GM21515 (cell line): ENCODE results near the gene MYO16.
"Not testable (repeated sequence)": the region's sequence is repeated elsewhere in the genome, so short reads cannot be mapped to it uniquely, and the experiment has no call there.

ENCODE experiments used
- ATAC-seq: cut with Tn5 transposase; IDR thresholded peaks from one replicate; pipeline ENCODE4 v1.9.1; 2021; ENCODE audit not compliant: unreplicated experiment

The MYO16 gene

GRCh38 chr13:109026266-109026665 lies 396.9 kb downstream of the MYO16 start:
- ATAC-seq = no peak

- ATAC-seq = no peak
These were observed 399.2 kb downstream of the MYO16 start for GRCh38 chr13:109028624-109029023.

GRCh38 chr13:109033090-109033489 lies 403.7 kb downstream of the MYO16 start:
- ATAC-seq = no peak

GRCh38 chr13:109036078-109036780 lies 406.8 kb downstream of the MYO16 start:
- ATAC-seq = no peak

GRCh38 chr13:109043636-109044035 lies 414.2 kb downstream of the MYO16 start:
- no peak for ATAC-seq

GRCh38 chr13:109055850-109056249 lies 426.4 kb downstream of the MYO16 start:
- ATAC-seq = no peak

- no peak for ATAC-seq
These were observed 428.7 kb downstream of the MYO16 start for GRCh38 chr13:109058087-109058486.

- ATAC-seq = no peak
These were observed 443.1 kb downstream of the MYO16 start for GRCh38 chr13:109072505-109072904.

- ATAC-seq = no peak
These were observed 445.0 kb downstream of the MYO16 start for GRCh38 chr13:109074436-109074835.

- ATAC-seq = no peak
These were observed 445.4 kb downstream of the MYO16 start for GRCh38 chr13:109074853-109075252.

- ATAC-seq = no peak
These were observed 458.7 kb downstream of the MYO16 start for GRCh38 chr13:109087916-109088623.

GRCh38 chr13:109088624-109088917 lies 459.2 kb downstream of the MYO16 start:
- ATAC-seq = no peak

- ATAC-seq = no peak
These were observed 461.4 kb downstream of the MYO16 start for GRCh38 chr13:109090796-109091195.

- ATAC-seq = no peak
These were observed 461.8 kb downstream of the MYO16 start for GRCh38 chr13:109091249-109091648.

GRCh38 chr13:109092186-109092585 lies 462.8 kb downstream of the MYO16 start:
- ATAC-seq = not testable (repeated sequence)

- no peak for ATAC-seq
These were observed 464.6 kb downstream of the MYO16 start for GRCh38 chr13:109093998-109094397.

GRCh38 chr13:109095126-109095525 lies 465.7 kb downstream of the MYO16 start:
- no peak for ATAC-seq

- ATAC-seq = no peak
These were observed 466.7 kb downstream of the MYO16 start for GRCh38 chr13:109096101-109096500.

- no peak for ATAC-seq
These were observed 471.4 kb downstream of the MYO16 start for GRCh38 chr13:109100705-109101304.

- no peak for ATAC-seq
These were observed 472.2 kb downstream of the MYO16 start for GRCh38 chr13:109101550-109102144.

- ATAC-seq = no peak
These were observed 476.5 kb downstream of the MYO16 start for GRCh38 chr13:109105899-109106298.

- no peak for ATAC-seq
These were observed 480.7 kb downstream of the MYO16 start for GRCh38 chr13:109110159-109110558.
